ENCODE results near the gene PHF19. TPM values are rescaled to one million over a fixed set of nuclear protein-coding genes. Genes with fewer than 3 reads are reported as not detected.

The PHF19 gene
- total and polyA plus RNA-seq, 10 of the 15 experiments (the other 5 are each of a cell fraction or from before 2014, with no cell fraction given), result 26.0 to 133 (median 87.7) TPM

DNA sequence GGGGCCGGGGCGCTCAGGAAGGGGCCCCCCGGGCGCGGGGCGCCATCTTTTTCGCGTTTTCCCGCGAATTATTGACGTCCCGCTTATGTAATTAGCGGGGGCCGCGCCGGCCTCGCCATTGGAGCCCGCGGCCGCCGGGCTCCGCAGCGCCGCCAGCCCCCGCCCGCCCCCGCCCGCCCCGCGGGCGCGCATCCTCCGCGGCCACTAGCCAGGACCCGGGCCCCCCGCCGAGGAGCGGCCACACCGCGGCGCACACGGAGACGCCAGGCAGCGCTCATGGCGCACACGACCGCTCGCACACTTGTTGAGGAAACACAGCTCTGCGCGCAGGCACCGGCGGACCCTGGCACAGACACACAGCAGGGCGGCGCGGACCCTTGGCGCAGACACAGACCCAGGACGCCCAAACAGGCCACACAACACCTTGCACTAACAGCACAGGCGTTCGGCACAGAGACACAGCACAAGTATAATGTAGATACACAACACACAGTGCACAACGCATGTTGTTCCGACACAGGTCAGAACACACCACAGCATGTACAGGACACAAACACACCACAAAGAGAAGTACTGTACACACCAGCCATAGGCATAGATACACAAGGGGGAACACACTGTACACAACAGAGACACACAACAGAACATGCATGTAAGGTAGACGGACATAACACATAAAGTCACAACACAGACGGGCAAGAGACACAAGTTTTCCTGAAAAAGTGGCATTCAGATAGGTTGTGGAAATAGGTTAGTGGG lies 467 bp upstream of the PHF19 start (continued):
- TF ChIP-seq BHLHE40 (IDR thresholded peaks at IDR 0.05; ENCODE audit: borderline replicate concordance in 1 of 2, low read depth in 2 of 2, low read length in 1 of 2) (peak in 1 of 2 experiments; percentile 76; a peak in 2 of 4 replicates), ASH2L (IDR thresholded peaks at IDR 0.05; ENCODE audit: borderline replicate concordance, low read depth) (no peak), MAX (IDR thresholded peaks at IDR 0.05; ENCODE audit: low read depth, low read length) (no peak; the same call in 1 of the 2 replicates), SP1 (IDR thresholded peaks at IDR 0.05; ENCODE audit: low read depth, low read length) (peak; percentile 31), HDGF (IDR thresholded peaks at IDR 0.05) (peak; percentile 83), SIN3A (IDR thresholded peaks at IDR 0.05; ENCODE audit: low read depth, low read length) (peak; percentile 69; the same call in 1 of the 2 replicates), BRCA1 (IDR thresholded peaks at IDR 0.05; ENCODE audit: low read depth, low read length) (no peak), DPF2 (IDR thresholded peaks at IDR 0.05) (peak; percentile 58), SMARCA5 (IDR thresholded peaks at IDR 0.05) (peak; percentile 86), RAD51 (IDR thresholded peaks at IDR 0.05) (no peak), ETV6 (conservative IDR thresholded peaks at IDR 0.05 in 1 of 2, IDR thresholded peaks at IDR 0.05 in 1 of 2; ENCODE audit: borderline replicate concordance in 1 of 2, low read depth in 1 of 2) (no peak), ZBTB40 (IDR thresholded peaks at IDR 0.05; ENCODE audit: borderline replicate concordance) (peak; percentile 51), JUNB (IDR thresholded peaks at IDR 0.05) (no peak)

Data from GM12878 (cell line).